GM03348 (cell line): ENCODE measurements around the gene VIP.
"Not testable (repeated sequence)": the region's sequence is repeated elsewhere in the genome, so short reads cannot be mapped to it uniquely, and the experiment has no call there.

Source experiments
- DNase-seq: peaks from one replicate; pipeline ENCODE4 v3.0.0; 2012; ENCODE audit warnings: low spot score

VIP gene

DNA sequence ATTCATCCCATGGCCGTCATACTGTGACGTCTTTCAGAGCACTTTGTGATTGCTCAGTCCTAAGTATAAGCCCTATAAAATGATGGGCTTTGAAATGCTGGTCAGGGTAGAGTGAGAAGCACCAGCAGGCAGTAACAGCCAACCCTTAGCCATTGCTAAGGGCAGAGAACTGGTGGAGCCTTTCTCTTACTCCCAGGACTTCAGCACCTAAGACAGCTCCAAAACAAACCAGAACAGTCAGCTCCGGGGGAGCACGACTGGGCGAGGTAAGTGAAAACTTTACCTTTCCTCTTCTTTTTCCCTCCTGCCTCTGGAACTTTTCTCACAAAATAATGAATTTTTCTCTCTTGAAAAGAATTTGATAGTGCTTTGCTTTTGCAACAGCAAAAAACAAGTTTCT is at the start of gene VIP:
TSS of gene VIP (plus strand) at position 104 of the 400 bp plus-strand sequence. CDS start 1,381 bp downstream, outside the sequence.
- DNase-seq, result peak; percentile 42

DNA sequence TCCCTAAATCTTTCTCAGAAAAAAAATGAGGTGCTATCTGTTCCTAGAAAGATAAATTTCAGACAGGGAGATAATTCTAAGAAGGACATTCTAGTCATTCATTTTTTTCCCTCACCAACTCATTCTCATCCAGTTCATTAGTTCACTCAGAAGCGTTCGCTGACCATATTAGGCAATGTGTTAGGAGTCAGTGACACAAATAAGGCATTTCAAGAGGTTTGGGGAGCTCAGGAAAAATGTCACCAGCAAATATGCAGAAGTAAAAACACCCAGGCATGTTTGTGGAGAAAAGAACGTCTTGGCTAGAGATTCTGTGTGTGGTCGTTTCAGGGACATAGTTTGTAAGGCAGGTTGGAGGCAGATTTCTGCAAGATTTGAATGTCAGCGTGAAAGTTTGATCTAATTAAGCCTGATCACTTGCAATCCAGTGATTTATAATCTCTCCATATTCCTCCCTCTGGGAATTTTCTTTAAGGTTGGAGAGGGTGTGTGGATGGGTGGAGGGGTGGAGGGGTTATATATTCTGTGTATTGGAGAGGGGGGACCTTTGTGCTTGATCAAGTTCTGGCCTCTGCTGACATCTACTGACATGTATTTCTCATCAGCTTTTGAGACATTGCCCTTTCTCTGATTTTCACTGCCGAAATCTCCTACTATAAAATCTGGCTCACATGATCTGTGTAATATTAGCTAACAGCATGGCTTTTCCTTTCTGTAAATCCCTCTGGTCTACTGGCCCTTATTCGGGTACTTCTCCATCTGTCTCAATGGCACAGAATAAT is 49.3 kb upstream of the VIP start:
- DNase-seq, result no peak

DNA sequence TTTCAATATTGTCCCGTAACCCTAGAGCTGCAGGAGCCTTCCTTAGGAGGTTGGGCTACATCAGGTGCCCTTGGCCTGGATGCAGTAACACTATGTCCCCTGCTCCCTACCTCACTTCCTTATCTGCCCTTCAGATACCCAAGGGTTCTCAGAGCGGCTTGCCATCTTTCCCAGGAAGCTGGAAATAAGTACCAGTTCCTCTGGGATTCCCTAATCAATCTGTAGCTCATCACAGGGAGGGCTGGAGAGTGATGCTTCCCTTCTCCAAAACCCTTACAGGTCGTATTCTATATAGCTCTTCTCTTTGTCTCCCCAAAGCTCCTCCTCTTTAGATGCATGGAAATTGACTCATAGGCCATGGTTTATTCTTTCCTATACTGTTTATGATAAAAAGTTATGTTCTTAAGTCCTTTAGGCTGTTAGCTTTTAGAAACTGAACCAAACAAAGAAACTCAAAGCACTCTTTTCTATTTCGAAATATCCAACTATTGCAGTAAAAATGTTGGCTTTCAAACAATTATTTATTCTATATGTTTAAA is 48.7 kb upstream of the VIP start:
- no peak for DNase-seq

DNA sequence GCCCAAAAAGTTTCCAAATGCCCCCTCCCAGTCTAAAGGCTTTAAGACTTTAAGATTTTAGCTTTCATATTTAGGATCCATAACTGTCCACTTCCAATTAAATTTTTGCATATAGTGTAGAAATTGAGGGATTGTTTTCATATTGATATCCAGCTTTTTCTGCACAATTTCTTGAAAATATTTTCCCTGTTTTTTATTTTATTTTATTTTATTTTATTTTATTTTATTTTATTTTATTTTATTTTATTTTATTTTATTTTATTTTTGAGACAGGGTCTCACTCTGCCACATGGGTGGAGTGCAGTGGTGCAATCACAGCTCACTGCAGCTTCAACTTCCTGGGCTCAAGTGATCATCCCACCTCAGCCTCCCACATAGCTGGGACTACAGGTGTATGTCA is 46.8 kb upstream of the VIP start:
- not testable (repeated sequence) for DNase-seq

DNA sequence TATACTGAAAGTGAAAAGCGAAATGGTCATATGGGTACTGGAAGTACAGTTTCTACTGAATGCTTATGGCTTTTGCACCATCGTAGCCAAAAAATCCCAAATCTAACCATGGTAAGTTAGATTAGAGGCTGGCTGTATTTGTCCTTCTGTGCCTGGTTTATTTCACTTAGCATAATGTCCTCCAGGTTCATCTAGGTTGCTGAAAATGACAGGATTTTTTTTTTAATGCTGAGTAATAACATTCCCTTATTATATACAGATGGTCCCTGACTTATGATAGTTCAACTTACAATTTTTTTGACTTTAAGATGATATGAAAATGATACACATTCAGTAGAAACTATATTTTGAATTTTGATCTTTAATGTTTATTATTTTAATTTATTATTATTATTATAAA is 45.3 kb upstream of the VIP start:
- no peak for DNase-seq

DNA sequence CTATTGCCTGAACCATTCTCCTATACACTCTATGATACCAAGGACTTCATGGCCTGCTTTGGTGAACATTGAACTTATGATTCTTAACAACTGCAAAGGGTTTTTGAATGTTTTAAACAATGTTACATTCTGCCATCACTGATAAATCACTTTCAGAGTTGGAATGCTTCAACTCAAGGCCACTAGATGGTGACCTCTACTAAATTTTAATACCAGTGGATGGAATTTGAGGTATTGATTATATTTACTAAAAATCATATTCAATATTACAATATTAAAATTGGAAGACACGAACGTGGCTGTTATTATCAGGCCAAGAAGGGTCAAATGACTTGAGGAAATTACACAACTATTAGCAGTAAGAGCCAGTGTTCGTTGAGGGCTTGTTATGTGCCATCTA is 34.3 kb upstream of the VIP start:
- DNase-seq, result no peak

DNA sequence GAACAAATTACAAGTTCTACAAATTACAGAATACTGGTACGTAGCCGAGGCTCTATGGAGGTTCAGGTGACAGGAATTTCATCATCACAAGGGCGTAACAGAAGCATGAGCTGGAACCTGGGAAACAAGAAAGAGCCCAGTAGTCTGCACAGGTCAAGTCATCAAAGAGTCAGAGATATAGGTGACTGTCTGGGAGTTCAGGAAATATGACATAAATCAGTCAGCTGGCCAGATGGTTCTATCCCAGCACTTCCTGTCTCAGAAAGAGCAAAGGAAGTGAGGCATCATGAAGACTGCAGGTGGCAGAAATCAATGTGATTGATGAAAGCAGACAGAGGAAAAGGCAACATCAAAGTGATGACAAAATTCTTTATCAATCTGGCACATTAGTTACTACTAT is 29.6 kb upstream of the VIP start:
- DNase-seq, result no peak

DNA sequence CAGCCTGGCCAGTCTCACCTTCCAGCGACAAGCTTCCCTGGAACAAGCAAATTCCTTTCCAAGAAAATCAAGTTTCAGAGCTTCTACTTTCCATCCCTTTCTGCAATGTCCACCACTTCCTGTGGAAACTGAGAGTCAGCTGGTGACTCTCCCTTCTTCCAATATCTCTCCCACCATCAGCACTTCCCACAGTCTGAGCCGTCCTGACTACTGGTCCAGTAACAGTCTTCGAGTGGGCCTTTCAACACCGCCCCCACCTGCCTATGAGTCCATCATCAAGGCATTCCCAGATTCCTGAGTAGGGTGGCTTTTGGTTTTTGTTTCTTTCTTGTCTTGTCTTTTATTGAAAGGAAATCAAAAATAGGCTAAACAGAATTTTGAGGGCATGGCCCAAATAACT is 28.6 kb upstream of the VIP start:
- peak; percentile 41 for DNase-seq

DNA sequence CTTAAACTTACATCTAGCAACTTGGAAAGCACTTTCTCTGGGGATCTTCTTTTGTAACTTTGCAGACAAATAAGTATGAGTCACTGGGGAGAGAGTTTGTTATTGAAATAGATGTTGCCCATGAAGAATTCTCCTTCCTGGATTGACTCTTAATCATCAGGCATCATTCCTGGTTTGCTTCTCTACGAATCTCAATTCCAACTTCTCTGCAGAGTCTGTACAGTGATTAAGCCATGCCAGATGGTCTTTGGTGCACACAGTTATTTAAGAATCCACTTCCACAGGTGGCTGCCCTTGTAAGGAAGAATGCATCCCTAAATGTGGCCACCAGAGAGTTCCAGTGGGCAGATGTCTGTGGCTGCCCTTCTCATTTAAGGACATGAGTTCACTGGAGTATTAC is 27.2 kb upstream of the VIP start:
- DNase-seq, result peak; percentile 78

DNA sequence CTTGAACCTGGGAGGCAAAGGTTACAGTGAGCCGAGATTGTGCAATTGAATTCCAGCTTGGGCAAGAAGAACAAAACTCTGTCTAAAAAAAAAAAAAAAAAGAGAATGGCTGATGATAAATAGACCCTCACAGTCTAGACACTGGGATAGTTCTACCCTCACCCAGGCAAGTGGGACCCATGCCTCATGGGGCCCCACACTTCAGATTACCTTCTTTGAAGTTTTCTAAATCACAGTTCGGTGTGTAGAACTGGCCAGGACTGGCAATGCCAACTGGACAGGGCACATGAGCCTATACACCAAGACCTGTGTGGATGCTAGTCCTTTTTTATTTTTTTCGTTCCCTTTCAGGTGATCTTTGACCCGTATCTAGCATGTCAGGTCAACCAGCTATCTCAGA is 24.3 kb upstream of the VIP start:
- DNase-seq, result no peak

DNA sequence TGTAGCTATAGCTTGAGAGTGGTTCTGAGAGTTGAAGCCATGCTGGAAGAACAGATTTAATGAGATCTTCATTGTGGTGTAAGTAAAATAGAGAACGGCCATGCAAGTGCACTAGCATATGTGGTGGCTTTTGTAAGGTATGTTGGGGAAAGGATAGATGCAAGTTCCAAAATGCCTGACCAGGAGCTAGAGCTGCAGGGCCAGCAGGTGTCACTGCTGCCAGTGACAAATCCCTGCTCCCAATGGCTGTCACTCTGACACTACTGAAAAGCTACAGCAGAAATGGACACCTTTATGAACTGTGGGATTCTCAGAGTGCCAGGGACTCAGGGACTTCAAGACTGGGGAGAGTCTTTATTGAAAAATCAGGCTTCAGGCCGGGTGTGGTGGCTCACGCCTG is 23.1 kb upstream of the VIP start:
- DNase-seq, result no peak

DNA sequence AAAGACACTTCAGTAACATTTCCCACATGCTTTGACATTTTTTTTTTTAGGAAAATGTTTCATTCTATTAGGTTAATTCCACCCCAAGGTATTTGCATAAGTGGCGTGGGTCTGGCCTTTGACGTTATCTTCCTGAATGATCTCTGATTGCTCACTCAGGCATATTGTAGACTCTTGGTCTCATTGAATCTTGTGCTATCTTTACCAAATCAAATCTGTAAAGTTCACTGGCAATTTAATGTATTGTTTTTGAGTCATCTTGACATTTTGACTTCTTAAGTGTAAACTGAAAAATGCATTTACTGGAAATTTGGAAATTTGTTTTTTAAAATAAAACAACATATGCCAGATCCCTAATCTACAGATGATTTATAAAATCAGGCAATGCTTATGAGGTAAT is 16.0 kb upstream of the VIP start:
- DNase-seq, result no peak

DNA sequence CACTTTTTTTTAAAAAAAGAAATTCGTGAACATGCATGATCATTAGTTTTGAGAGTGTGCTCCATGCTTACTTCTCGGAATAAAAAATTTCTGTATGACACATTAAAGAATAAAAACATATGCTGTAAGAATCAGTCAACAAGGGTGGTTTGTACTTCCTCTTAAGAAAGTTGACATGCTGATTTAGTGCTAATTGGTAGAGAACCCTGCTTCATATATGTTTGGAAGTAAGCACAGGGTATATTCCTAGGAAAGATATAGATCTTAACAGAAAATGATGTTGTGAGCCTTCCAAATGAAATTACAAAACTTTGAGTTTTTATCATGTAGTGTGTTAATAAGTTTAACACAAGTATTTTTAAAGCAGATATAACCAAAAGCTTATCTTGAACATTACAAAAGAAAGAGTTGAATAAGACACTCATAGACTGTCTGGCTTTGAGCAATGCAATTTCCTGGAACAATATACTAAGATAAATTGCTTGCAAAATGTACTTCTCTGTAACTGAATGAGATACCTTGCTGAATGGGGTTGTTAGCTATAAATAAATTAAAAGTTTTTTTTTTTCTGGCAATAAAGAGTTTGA is 13.8 kb upstream of the VIP start:
- DNase-seq, result no peak

DNA sequence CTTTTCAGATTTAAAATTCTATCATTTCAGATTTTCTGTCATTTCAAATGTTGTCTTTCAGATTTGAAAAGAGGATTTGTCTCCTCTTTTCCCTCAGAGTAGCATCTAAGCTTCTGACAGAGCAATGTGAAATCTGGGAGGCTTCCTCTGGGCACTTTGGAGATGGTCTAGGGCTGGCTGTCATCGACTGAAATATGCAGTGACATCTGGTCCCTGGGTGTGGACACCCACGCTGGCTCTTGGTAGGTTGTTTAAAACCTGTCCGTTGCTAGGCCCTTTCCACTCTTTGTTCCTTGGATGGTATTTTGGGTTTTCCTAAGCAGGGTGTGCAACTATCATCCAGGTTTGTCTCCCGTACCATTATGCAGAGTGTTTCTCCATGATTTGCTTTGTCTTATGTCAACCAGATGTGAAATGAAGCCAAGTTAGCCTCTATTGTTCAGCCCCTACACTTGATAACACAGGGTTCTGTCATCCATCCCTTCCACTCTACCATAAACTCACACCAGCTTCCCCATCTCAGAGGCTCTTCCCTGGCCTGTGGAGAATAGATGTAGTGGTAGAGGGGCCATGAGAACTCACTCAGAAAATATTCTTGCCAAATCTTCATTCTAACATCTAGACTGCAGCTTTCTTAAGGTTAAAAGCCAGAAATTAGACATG is 5.0 kb upstream of the VIP start:
- no peak for DNase-seq

DNA sequence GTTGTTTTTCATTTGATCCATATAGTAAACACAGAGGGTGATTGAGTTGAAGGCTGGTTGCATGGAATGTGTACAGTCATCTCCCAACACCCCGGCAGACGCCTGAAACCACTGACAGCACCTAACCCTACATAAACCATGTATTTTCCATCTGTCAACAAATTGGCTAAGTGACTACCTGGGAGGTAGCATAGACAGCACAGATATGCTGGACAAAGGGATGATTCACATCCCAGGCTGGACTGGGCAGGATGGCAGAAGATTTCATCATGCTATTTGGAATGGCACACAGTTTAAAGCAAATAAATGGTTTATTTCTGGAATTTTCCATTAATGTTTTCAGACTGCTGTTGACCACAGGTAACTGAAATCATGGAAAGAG is 4.4 kb upstream of the VIP start:
- peak; percentile 68 for DNase-seq

DNA sequence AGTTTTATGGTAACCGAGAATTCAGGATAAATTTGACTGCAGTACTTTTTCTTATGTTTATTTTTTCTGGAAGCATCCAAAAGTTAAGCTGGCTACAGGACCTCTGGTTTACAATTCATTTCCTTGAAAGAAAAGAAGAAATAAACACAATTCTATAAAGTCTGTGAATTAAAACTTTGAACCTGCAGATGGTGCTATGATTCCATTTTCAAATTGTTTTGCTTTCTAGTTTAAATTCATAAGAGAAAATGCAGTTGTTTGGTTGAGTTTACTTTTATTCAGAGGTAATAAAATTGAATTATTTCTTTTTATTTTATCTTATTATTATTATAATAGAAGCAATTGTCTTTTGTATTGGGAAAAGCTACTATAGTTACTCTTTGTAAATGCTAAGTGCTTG is 1.8 kb upstream of the VIP start:
- DNase-seq, result peak; percentile 22

DNA sequence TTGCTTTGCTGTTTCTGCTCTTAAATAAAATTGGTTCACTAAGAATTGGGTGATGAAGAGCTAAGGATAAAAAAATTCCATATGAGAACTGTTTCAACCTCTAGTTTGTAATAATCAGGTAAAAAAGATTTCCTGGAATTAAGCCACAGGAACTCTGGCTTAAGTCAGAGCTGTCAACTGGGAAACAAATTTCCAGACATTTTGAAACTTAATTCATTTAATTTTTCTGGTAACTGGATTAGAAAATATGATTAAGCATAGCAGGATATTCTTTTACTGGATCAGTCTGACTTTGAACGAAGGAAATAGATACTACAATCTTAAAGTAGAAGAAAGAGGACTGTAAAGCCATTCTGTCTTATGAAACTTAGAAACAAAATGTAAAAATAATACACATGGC is 1.3 kb upstream of the VIP start:
- no peak for DNase-seq

DNA sequence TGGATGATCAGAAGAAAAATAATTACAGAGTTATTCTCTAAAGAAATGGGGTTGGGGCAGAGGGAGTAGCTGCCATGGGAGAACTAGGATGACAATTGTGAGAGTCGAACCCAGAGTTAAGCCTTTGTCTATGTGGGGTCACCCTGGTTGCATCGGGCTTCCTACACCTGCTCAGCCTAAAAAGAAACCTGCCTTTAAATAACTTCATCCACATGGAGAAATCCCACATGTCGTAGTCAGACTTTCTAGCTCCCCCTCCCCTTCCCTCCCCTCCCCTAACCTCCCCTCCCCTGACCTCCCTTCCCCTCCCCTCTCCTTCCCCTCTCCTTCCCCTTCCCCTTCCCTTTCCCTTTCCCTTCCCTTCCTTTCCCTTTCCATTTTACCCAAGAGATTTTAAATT is 14.7 kb downstream of the VIP start:
- DNase-seq, result no peak

DNA sequence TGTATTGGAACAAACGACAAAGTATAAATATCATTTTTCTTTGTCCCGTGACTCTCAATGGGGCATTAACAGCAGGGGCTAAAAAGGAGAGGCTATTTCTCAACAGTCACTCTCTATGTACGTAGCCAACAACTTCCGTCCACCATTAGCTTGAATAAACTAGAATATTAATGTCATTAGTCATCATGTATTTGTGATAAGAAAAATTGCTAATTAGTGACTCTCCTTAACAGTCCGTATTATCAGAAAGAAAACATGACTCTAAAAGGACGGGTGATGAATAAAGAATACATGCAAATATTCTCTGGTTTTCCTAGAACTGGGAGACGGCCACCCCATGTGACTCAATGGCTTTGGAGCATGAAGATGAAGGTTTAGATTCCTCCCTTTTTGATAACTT is 18.6 kb downstream of the VIP start:
- DNase-seq, result no peak

DNA sequence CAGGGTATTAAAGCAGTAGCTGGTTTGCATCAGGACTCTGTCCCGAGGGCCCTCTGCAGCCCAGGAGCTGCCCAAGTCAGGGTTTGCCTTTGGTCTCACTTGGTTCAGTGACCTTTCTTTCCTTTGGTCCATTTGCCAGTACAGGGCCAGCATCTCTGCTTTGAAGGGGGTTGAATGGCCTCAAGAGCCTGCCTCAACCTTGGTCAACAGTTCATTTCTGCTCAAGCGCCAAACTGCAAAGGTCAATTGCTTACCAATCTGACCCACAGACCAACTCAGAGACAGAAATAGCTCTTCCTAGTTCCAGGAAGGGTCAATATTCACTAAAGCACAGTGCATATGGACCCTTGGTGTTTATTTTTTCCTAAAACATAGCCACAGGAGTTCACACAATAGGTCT is 19.4 kb downstream of the VIP start:
- DNase-seq, result no peak

DNA sequence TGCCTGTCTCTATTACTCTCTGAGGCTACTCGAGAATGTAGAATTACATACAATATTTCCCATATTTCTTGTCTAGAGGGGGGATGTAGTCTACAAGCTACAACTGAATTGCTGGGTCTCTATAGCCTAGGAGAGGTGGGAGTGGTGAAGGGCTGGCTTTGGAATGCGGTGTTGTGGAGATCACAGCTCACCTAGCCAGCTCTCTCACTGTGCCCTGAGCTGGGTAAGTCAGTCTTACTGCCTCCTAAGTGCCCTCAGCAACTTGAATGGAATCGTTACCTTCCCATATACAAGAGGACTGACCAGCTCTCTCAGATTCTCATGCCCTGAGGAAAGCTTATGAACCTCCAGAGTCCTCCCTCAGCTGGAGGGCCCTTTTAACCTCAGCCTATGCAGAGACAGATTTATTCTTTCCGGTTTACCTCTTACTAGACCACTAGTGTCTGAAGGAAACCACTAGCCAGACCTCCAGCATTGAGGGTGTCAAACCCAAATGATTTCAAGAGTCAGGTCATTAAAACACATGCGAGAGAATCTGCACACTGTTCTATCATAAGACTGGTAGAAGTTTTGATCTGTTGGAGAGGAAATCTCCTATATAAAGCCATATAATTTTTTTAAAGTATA is 20.6 kb downstream of the VIP start:
- no peak for DNase-seq

DNA sequence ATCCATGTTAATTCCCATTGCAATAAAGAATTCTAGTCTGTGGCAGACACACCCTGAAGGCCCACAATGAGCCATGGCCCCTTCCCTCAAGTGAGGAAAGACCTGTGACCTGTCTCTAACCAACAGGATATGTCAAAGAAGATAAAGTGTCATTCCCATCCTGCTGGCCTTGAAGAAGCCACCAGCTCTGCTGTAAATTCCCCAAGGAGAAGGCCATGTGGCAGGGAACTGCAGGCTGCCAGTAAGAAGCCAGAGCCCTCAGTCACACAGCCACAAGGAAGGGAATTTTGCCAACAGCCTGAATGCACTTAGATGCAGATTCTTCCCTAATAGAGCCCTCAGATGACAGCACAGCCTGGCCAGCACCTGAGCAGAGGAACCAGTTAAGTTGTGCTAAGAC is 24.8 kb downstream of the VIP start:
- no peak for DNase-seq

DNA sequence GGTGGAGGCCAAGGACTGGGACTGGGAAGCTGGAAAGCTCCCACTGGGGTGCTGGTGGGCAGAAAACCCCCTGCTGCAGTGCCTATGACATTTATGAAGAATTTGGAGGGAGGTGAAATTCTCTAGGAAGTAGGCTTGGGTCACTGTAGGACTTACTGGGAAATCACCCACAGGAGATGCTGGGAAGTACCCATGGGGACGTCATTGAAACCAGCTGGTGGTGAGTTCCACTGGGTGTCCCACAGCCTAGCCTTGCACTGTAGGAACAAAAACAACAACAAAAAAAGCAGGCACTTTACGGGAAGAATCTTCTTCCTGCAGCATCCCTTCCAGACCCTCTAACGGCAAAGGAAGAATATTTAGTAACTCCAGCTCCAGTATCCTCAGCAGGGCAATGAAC is 26.2 kb downstream of the VIP start:
- DNase-seq, result no peak
